Uterus (tissue), 2 donors: ENCODE results near the gene MED8.

Experiments used
- CTCF ChIP-seq, 4 experiments: fragments of 200-600 bp in 2 of 4; fragments of 450-650 bp in 2 of 4; sonication (generic) in 2 of 4; IDR thresholded peaks; one replicate each; pipeline ENCODE4 v1.5.1; 2016 to 2019; ENCODE audit warnings: antibody characterized with exemption in 4 of 4, mild to moderate bottlenecking in 2 of 4, moderate library complexity in 1 of 4
- POLR2A ChIP-seq, 2 donors: fragments of 450-650 bp; IDR thresholded peaks; one replicate each; pipeline ENCODE4 v1.6.1; 2016; ENCODE audit warnings: antibody characterized with exemption in 2 of 2, mild to moderate bottlenecking in 1 of 2, moderate library complexity in 1 of 2

GRCh38 chr1:43381612-43382011 is 8.0 kb downstream of the MED8 start:
- TF ChIP-seq POLR2A (IDR thresholded peaks at IDR 0.05) (no peak), CTCF (IDR thresholded peaks at IDR 0.05) (no peak)
